GM10266 (cell line): Measurements from ENCODE around the gene RAB43.

Experiments used
- DNase-seq: peaks from one replicate; pipeline ENCODE4 v3.0.0; 2012; ENCODE audit errors: extremely low spot score
- CTCF ChIP-seq: IDR thresholded peaks from 2 replicates; pipeline ENCODE4 v1.5.1; 2012; ENCODE audit warnings: mild to moderate bottlenecking, low read depth; ENCODE audit not compliant: control insufficient read depth, insufficient read depth; ENCODE audit errors: missing control alignments

RAB43 gene

GRCh38 chr3:129039271-129040038, 82.1 kb downstream of the RAB43 start:
- no peak for DNase-seq
- TF ChIP-seq CTCF: no peak

GRCh38 chr3:129038121-129038855, 83.3 kb downstream of the RAB43 start:
- no peak for TF ChIP-seq CTCF

More at GRCh38 chr3:129038121-129038855, 83.3 kb downstream of the RAB43 start:
- no peak for DNase-seq
